Activated T-cell treated with anti-CD3 and anti-CD28 coated beads for 1 hour (primary cell): ENCODE measurements around the gene SYT7.
A peak's percentile ranks its signal among the peaks of the same experiment; 100 is the strongest.

Source experiments
- DNase-seq: peaks from one replicate; pipeline ENCODE4 v3.0.0-alpha.2; 2020; ENCODE audit warnings: low read depth

The SYT7 gene

DNA sequence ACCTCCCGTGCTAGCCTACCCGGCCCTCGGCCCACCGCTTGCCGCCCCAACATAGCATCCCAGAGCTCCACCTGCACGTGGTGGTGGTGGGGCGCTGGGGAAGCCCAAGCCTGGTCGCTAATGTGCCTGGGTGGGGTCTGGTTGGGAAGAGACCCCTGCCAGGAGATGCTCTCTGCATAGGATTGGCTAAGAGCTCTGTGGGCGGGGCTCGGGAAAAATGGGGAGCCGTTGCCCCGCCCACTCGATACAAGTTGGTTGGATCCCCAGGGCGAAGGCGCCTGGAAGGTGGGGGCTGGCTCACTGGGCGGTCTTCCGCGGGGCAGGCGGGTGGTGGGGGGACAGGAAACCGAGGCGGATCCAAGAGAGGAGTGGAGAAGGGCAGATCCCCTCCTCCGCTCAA, 64.7 kb downstream of the SYT7 start:
- DNase-seq = no peak

DNA sequence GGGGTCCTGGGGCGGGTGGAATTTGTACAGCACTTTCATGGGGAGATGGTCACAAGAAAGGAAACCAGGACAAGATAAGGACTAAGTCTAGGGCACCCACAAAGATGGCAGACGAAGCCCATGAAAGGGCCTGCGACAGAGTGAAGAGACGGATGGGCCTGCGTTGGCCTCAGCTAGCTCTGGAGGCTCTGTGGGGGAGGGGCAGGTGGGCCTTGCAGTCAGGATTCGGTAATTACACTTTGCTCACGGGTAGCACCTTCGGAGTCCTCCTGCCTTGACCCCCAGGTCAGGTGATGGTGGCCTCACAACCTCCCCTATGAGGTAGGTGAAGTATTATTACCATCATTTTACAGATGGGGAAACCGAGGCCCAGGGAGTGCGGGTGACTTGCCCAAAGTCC, 65.2 kb downstream of the SYT7 start:
- DNase-seq = no peak

DNA sequence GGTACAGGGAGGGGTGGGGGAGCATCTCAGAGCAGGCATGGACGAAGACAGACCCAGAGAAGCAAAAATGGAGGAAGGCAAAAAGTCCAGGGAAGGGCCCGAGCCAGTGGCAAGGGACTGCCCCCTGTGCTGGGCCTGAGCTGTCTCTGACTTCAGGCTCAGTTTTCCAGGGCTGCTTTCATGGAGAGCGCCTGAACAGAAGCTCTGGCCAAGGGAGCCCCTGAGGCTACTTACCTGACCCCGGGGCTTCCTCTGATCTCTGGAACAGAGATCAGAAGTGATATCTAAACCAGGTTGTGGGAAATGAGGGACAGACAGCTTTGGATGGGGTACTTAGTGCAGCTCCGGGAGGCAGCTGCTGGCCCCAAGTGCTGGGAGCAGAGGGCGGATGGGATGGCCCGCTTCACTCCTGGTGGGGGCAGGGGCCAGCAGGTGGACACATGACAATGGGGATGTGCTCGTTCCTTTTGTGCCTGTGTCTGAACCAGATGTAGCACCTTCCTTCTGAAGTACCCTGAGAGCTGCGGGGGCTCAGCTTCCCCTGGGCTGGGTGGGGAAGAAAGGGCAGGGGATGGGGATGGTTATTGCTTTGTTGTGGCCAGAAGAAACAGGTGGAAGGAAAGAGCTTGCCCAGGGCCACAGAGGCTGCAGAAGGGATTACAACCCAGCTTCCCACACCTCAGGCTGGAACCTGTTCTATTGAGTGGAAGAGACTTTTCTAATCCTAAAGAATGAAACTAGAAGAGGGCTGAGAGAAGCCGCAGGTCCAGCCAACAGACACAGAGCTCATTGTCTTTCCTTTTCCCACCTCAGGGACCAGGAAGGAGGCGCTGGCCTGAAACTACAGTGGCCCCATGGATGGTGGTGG, 66.6 kb downstream of the SYT7 start:
- DNase-seq = no peak

DNA sequence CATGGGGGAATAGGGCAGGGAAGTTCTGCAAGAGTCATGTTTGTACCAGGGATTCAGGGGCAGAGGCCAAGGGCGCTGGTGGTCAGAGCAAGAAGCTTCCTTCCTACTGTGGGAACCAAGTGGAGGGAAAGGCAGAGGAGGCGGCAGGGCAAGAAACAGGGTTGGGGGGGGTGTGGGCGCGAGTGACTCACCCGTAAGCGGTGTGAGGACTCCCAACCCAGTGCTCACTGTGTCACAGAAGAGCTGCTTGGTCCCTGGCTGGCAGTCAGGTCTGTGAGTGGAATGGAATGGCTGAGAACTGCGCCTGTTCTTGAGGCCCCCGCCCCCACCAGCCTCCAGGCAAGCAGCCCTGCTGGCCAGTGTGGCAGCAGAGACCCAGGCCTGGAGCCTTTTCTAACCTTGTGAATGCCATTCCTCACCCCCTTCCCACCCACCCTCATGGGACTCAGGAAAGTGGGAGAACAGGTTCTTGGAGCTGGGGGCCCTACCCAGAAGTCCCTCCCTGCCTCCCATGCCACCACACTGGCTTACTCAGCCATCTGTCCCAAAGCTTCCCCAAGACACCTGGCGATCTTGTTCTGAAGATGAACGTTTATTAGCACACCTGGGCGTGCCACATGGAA, 67.6 kb downstream of the SYT7 start:
- DNase-seq = no peak

DNA sequence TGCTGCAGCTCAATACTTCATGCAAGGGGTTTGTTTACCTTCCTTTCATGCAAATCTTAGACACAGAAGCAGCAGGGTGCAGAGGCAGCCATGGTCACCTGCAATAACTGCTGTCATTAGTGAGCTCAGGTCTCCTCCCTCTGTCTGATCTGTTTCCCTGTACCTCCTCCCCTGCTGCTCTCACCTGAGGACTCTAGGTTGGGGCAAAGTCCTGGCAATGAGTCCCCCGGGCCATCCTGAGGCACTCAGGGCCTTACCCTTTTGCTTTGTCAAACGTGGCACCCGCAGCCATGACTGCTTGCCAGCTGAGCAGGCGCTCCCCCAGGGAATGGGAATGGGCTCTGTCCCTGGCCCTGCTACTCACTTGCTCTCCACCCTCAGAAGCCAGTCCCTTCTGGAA, 68.4 kb downstream of the SYT7 start:
- no peak for DNase-seq

DNA sequence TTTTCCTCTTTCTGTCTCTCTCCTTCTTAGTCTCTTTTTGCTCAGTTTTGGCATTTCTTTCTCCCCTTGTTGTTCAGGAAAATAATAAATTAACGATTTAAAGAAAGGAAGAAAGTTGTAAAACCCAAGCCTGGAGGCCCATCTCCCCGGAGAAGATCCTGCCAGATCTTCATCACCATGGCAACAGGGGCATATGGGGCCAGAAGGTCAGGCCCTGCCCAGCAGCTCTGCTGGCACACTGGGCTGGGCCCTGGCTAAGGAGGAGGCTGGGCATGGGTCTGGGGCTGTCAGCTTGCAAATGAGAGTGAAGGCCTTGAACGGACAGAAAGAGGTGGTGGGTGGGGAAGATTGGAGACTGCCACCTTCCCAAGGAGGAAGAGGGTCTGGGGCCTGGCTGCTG, 69.5 kb downstream of the SYT7 start:
- DNase-seq = no peak

DNA sequence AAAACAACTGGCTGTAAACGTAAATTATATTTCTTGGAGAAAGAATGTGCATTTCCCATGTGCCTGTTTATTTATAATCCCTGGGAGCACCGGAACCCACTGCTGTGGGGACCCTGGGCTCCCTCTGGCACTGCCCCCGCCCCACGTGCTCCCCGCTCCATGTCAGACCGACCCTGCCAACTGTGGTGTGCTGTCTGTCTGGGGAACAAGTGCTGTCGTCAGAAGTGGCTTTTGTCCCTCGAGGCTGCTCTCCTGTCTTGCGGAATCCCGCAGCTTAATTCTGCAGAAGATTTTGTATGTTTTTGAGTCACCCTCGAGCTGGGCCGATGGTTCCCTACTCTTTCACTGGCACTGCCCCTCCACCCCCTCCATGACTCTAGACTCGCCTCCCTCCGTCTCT, 69.9 kb downstream of the SYT7 start:
- DNase-seq = no peak

DNA sequence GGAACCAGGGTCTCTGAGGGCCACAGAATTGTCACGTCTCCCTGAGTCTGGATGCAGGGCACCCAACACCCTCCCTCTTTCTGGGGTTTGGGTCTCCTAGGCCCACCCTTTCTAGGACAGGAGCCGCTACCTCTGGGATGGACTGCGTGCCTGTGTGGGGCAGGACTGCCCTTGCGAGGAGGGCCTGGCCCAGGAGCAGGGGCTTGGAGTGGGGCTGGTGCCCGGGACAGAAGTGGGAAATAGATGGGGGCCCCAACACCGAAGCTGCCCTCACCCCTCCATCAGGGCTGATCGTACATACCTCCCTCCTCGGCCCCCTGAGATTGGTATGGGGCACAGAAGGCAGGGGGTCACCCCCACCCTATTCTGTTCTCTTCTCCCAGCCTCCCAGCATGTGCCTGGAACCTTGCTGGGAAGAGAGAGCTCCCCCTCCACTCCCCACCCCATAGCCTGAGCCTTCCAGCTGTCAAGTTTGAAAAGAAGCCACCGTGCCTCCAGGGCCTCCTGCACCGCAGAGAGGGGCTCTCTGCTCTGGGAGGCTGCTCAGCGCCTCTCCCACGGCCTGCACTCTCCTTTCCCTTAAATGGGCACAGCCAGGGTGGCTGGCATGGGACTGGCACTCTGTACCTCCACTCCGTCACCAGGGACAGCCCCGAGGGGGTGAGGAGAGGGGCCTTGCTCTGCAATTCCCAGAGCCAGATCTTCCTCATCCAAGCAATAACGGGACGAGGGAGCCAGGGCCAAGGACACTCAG, 70.5 kb downstream of the SYT7 start:
- DNase-seq = no peak

DNA sequence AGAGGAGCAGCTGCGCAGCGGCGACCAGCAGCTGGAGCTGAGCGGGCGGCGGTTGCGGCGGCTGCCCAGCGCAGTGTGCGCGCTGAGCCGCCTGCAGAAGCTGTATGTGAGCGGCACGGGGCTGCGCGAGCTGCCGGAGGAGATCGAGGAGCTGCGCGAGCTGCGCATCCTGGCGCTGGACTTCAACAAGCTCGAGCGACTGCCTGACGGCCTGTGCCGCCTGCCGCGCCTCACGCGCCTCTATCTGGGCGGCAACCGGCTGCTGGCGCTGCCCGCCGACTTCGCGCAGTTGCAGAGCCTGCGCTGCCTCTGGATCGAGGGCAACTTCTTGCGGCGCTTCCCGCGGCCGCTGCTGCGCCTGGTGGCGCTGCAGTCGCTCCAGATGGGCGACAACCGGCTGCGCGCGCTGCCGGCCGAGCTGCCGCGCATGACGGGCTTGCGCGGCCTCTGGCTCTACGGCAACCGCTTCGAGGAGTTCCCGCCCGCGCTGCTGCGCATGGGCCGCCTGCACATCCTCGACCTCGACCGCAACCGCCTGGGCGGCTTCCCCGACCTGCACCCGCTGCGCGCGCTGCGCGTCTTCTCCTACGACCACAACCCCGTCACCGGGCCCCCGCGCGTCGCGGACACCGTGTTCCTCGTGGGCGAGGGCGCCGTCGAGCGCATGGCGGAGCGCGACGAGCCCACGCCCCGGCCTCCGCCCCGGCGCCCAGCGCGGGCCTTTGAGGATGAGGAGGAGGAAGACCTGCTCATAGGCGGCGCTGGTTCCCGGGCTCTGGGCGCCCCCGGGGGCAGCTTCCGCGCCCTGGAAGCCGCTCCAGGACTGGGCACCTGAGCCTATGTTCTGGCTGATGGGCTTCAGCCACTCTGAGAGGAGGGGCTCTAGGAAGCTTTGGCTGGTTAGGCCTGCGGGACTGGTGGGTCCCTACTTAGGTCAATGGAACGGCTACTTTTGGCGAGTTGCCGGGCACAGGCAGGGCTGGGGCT, 71.5 kb downstream of the SYT7 start:
- DNase-seq = peak; percentile 14

DNA sequence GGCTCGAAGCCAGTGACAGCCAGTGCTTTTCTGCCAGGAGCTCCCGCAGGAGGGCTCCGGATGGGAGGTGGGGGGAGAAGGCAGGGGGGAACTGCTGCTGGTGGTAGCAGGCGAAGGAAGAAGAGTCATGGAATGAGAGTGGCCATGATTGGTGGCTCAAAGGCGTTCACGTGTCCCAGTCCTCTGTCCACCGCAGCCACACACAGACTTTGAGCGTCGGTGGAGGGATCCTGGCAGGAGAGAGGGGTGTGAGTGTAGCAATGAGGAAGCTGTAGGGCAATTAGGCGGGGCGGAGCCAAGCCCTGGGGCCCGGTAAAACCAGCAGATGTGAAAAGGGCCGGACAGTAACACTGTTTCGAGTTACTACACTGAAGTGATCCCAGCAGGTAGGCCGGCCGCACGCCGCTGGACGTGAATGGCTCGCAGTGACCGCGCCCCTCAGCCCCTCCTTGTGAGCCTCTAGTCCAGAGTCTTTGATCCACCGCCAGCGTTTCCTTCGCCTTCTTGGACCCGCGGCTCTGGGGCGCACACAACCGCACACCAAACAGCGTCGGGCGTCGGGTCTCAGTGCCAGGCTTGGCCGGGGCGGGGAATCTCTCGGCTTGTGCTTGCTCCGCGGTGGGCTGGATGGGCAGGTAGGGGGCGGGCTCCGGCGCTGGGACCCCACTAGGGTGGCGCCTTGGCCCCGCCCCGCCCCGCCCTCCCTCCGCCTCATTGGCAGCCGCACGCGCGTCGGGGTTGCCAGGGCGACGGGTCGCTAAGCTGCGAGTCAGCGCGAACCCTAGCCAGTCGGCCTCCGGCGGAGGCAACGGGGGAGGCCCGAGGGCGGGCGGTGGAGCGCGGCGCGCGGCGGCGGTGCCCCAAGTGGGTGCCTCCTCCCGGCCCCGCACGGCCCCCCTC, 72.7 kb downstream of the SYT7 start, which contains the start of gene LRRC10B:
Gene LRRC10B (plus strand): TSS at position 788 of the 900 bp plus-strand sequence. CDS start 250 bp downstream, outside the sequence.
- no peak for DNase-seq

DNA sequence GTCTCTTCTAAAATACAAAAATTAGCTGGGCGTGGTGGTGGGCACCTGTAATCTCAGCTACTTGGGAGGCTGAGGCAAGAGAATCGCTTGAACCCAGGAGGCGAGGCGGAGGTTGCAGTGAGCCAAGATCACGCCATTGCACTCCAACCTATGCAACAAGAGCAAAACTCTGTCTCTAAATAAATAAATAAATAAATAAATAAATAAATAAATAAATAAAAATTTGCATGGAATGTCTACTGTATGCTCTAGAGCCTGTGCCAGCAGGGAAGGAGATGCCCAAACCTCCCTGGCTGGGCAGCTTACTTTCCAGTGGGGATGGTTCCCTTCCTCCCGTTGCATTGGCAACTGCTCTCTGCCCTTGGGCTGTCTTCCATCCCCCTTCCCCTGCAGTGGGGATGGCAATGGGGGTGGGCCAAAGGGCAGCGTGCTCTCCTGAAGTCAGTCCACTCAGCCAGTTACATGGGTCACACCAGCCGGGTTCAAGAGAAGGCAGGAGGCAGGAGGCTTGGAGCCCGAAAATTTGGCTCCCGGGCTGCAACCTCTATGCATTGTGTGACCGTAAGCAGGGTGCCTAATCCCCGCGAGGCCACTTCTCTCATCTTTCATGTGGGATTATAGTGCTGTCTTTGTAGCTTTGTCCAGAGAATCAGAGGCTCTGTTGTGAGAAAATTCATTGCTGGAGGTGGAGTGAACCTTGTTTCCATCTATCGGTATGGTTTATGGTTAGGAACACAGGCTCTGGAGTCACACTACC, 73.7 kb downstream of the SYT7 start:
- DNase-seq = no peak

DNA sequence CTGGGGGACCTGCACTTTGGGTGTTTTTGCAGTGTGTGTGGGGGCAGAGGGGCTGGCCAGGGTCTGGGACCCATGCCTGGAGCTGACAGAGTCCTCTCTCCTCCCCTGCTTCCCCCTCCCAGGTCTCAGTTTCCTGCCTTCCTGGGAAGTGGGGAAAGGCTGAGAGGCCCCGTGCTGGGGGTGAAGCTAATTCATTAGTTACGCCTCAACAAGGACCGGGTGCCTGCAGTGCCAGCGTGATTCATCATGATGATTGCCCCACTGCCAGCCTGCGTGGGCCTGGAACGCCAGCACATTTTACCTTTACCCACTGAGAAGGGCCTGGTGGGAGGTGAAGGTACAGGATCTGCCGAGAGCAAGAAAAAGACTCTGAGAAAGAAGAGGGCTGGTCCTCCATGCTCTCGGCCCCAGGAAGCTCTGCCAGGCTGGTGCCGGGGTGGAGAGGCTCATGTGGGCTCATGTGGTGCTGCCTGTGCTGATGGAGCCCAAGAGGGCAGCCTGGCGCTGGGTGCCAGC, 75.2 kb downstream of the SYT7 start:
- DNase-seq = no peak

DNA sequence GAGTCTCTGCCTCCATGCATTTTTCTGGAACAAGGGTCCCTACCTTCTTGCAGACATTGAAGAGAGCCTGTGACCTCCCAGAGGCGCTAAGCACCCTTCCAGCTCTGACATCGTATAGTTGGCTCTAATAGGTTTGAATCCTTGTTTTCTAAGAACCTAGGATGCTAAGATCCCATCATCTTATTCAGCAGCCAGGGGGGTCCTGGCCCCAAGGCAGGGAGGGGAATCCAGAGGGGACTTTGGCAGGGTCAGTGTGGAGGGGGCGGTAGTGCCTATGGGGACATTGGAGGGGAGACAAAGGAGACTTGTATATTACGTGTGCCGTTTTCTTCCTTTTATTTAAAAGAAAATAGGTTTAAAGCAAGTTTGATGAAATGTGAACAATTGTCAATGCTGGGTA, 75.8 kb downstream of the SYT7 start:
- DNase-seq = no peak

DNA sequence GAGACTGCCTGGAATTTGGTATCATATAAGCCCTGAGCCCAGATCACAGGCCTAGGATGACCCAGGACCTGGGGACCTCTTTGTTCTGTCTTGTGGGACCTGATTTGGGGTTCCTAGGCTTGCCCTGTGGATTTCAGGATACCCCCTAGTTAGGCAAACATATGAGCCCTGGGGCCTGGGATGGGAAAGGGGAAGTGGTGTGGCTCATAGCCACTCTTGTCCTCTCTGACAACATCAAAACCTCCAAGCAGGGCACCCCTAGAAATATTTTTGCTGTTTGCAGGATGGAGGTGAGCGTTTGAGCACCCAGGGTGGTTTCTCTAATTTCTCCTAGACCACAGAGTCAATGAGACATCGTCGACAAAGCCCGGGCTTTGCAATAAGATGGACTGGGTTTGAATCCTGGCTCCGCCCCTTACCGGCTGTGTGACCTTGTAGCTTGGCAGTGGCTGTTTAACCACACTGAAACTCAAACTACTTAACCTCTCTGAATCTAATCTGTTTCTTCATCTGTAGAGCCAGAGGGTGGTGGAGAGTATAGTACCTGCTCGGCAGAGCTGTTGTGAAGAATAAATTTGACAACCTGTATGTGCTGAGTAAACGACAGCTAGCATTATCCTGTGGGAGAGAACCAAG, 77.6 kb downstream of the SYT7 start:
- DNase-seq = no peak

DNA sequence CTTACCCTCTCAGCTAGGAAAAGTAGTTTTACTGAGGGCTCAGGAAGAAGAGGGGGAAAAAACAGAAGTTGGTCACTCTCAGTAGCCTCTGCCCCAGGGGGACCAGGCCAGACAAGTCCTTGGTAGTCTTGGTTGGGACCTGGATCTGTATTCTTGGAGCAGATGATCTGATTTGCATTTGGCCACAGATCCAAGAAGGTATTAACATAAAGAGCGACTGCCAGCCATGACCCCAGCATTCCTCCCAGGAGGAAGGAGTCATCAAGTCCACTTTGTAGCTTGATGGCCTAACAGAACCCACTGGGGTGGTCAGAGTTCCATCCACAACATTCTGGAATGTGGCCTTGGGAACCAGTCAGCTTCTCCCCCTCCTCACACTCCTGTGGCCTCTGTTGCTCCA, 78.4 kb downstream of the SYT7 start:
- DNase-seq = no peak

DNA sequence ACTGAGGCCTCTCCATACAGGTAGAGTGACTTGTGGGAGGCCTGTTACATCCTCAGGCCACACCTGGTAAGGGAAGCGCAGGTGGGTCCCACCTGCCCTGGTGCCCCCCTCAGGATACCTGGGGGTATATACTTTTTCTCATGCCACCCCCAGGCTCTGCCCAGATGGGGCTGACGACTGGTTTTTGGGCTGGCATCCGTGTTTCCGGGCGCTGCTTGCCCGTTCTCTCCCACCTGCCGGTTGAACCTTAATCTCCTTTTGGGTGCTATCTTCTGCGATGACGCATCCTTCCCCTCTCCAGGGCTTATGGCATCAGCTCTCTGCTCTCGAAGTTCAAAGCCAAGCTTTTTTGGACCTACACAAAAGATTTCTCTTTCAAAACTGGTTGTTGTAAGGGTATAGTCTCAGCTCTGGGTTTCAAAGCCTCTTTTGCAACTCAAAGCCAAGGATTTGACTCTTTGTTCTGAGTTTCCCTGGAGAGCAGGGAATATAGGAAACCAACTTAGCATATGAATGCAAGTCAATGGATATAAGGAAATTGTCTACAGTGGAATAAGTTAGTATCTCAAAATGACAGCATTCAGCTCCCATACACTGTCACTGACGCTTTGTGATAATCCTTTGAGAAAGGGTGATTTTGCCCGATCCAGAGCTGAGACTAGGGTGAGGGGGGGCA, 80.9 kb downstream of the SYT7 start:
- DNase-seq = no peak

DNA sequence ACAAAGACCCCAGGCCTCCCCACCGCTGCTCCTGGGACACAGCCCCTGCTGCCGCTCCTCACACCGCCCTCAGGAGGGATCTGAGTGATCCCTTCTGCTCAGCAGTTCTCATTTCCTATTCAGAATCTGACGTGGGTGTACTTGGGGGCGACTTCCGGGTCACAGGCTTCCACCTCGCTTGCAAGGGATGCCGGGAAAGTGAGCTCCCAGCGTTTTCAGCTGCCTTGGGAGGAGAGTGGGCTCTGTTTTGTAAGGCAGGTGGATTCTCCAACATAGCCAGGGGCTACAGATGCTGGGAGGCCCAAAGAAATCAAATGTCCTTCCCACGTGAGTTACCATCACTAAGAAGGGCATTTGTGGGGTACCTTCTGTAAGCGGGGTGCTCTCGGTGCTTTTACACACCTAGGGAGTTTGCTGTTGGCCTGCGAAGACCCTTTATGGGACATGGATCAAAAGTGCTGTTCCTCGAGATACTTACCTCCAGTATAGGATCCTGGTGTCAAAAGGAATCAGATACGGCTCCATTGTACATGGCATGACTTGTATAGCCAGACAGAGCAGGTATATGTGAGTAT, 82.0 kb downstream of the SYT7 start:
- no peak for DNase-seq

DNA sequence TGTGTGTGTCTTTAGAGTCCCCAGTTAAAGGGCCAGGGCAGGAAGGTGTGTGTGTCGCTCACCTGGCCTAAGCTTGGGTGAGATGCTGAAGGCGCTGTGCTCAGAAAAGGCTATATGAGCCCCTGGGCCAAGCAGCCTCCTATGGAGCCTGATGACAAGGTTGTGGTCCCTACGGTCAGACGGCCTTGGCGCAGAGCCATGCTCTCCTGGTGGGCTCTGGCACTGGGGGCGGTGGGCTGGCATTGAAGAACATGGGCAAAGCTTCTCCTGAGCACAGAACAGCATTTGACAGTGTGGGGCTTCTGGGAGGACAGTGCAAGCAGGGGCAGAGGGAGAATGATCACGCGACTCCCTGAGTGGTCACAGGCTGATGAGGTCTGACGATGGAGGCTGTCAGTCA, 83.0 kb downstream of the SYT7 start:
- DNase-seq = no peak
